PC-3 (cell line): ENCODE results near the gene COL1A1. TPM values are rescaled to one million over a fixed set of nuclear protein-coding genes. Genes with fewer than 3 reads are reported as not detected.

Experiments
- ATAC-seq: fragments of 200-7000 bp; cut with Tn5 transposase; 2 replicates; pipeline ENCODE4 v1.9.1; 2020; ENCODE audit warnings: mild to moderate bottlenecking, moderate library complexity
- BruUV-seq: library from RNA; stranded (reverse); fragments of 400-500 nt; replicated peaks from 2 replicates; lab custom pipeline; 2021; lab: Mats Ljungman, UMichigan
- CTCF ChIA-PET: fragments of 300-600 bp; sonication (Branson Sonifier 250); formaldehyde crosslinking; loops from one replicate; lab custom pipeline; 2022; ENCODE audit warnings: antibody characterized with exemption; lab: Charles Lee
- POLR2A ChIA-PET: fragments of 300-600 bp; sonication (Branson Sonifier 250); formaldehyde crosslinking; loops from one replicate; lab custom pipeline; 2022; ENCODE audit warnings: antibody characterized with exemption; ENCODE audit not compliant: unreplicated experiment; lab: Charles Lee
- DNase-seq: peaks from one replicate; pipeline ENCODE4 v3.0.0-alpha.2; 2015
- H2AFZ ChIP-seq: fragments of 300-600 bp; sonication (generic); 2 replicates; pipeline ENCODE4 v1.6.0; 2016; ENCODE audit warnings: antibody characterized with exemption, low read length
- H3F3A ChIP-seq: fragments of 300-600 bp; sonication (generic); one replicate; pipeline ENCODE4 v1.6.0; 2017; ENCODE audit warnings: antibody characterized with exemption, low read length, control low read depth, mild to moderate bottlenecking; ENCODE audit not compliant: unreplicated experiment
- H3K27ac ChIP-seq: fragments of 300-600 bp; sonication (generic); 2 replicates; pipeline ENCODE4 v1.5.1; 2016; ENCODE audit warnings: mild to moderate bottlenecking, low read length
- H3K27me3 ChIP-seq: fragments of 300-600 bp; sonication (generic); 2 replicates; pipeline ENCODE4 v1.6.1; 2016; ENCODE audit warnings: low read length, mixed read lengths
- H3K36me3 ChIP-seq: fragments of 300-600 bp; sonication (generic); 2 replicates; pipeline ENCODE4 v1.6.1; 2016; ENCODE audit warnings: low read depth, mixed run types, low read length, mixed read lengths
- H3K4me1 ChIP-seq: fragments of 300-600 bp; sonication (generic); 2 replicates; pipeline ENCODE4 v1.5.1; 2016; ENCODE audit warnings: low read length; ENCODE audit not compliant: insufficient read depth
- H3K4me2 ChIP-seq: fragments of 300-600 bp; sonication (generic); 2 replicates; pipeline ENCODE4 v1.6.0; 2016; ENCODE audit warnings: low read length
- H3K4me3 ChIP-seq: fragments of 300-600 bp; sonication (generic); 2 replicates; pipeline ENCODE4 v1.5.1; 2016; ENCODE audit warnings: mild to moderate bottlenecking, low read length, mixed read lengths
- H3K79me2 ChIP-seq: fragments of 300-600 bp; sonication (generic); 2 replicates; pipeline ENCODE4 v1.6.1; 2017; ENCODE audit warnings: low read length, mixed read lengths
- H3K9ac ChIP-seq: fragments of 300-600 bp; sonication (generic); 2 replicates; pipeline ENCODE4 v1.6.0; 2016; ENCODE audit warnings: mild to moderate bottlenecking, low read length
- H3K9me2 ChIP-seq: fragments of 300-600 bp; sonication (generic); replicated peaks from 2 replicates; pipeline ENCODE4 v1.6.1; 2016; ENCODE audit warnings: mixed run types, low read length, mixed read lengths
- H3K9me3 ChIP-seq: fragments of 300-600 bp; sonication (generic); 2 replicates; pipeline ENCODE4 v1.6.1; 2016; ENCODE audit warnings: low read length, mixed read lengths
- H4K20me1 ChIP-seq: fragments of 300-600 bp; sonication (generic); 2 replicates; pipeline ENCODE4 v1.6.1; 2016; ENCODE audit warnings: low read length, mixed read lengths
- EZH2 ChIP-seq: fragments of 300-600 bp; sonication (generic); IDR thresholded peaks from one replicate; pipeline ENCODE4 v1.6.1; 2017; ENCODE audit warnings: antibody characterized with exemption, mild to moderate bottlenecking, low read length; ENCODE audit not compliant: unreplicated experiment
- EZH2phosphoT487 ChIP-seq: fragments of 300-600 bp; sonication (generic); IDR thresholded peaks from 2 replicates; pipeline ENCODE4 v1.6.1; 2018; ENCODE audit warnings: mild to moderate bottlenecking, antibody characterized with exemption, low read length, borderline replicate concordance
- intact Hi-C: fragments of 100-400 bp; cut with micrococcal nuclease; formaldehyde crosslinking; loops from 2 replicates; pipeline ENCODE4 v1.9.0; 2023
- total RNA-seq: library from RNA; depleted of rRNA; stranded (reverse); fragments of >200 nt; gene quantifications from 2 replicates; pipeline ENCODE4 v1.2.3, GENCODE V29; 2014
- TF ChIP-seq, protein P1 (sequence below): fragments of 300-600 bp; sonication (generic); conservative IDR thresholded peaks from 2 replicates; pipeline ENCODE4 v1.5.1; 2017; ENCODE audit warnings: antibody characterized with exemption, low read depth, mild to moderate bottlenecking, low read length

The COL1A1 gene
- total RNA-seq, 1 experiment from 2014 or later, result 30.6 TPM

- ATAC-seq (peak; percentile 74), DNase-seq (peak; percentile 93)
- intact Hi-C loops, result loop anchor here (1.0 kb wide), 4 partner anchors 19 to 279 kb away; no protein-coding TSS in a partner anchor
- H3K4me1 ChIP-seq, result peaks cover 18% of the 10 kb centered on the region
- POLR2A ChIA-PET, result interaction anchor here (0.6 to 1.0 kb wide), 2 partner anchors 69 to 73 kb away, joined by 4 to 13 read pairs; partner anchors contain the start of gene TMEM92
- H3K36me3 ChIP-seq, result no peaks in the 10 kb centered on the region
- H3K27ac ChIP-seq, result peak overlapping the region; percentile 92
- H3K9ac ChIP-seq, result peak overlapping the region; percentile 84
- BruUV-seq, result no TSS peak
- H3K4me3 ChIP-seq, result peak overlapping the region; percentile 69
- no peaks in the 10 kb centered on the region for H3K9me2 ChIP-seq
- peak overlapping the region; percentile 85 for H3K4me2 ChIP-seq
- no peaks in the 10 kb centered on the region for H4K20me1 ChIP-seq
- H3F3A ChIP-seq, result no peaks in the 10 kb centered on the region
- TF ChIP-seq, protein P1, sequence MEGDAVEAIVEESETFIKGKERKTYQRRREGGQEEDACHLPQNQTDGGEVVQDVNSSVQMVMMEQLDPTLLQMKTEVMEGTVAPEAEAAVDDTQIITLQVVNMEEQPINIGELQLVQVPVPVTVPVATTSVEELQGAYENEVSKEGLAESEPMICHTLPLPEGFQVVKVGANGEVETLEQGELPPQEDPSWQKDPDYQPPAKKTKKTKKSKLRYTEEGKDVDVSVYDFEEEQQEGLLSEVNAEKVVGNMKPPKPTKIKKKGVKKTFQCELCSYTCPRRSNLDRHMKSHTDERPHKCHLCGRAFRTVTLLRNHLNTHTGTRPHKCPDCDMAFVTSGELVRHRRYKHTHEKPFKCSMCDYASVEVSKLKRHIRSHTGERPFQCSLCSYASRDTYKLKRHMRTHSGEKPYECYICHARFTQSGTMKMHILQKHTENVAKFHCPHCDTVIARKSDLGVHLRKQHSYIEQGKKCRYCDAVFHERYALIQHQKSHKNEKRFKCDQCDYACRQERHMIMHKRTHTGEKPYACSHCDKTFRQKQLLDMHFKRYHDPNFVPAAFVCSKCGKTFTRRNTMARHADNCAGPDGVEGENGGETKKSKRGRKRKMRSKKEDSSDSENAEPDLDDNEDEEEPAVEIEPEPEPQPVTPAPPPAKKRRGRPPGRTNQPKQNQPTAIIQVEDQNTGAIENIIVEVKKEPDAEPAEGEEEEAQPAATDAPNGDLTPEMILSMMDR, result peak; percentile 100
- TF ChIP-seq EZH2phosphoT487, result no peak
- CTCF ChIA-PET, result interaction anchor here (0.5 to 2.1 kb wide), 19 partner anchors 10 to 279 kb away, joined by 3 to 53 read pairs (median 6); partner anchors contain the start of gene TMEM92
- no peaks in the 10 kb centered on the region for H3K9me3 ChIP-seq
- H3K79me2 ChIP-seq, result no peaks in the 10 kb centered on the region
- H3K27me3 ChIP-seq, result 0 out of 2 replicates have a peak, but pooled peaks cover 6% of the 10 kb centered on the region
- peak overlapping the region; percentile 85 for H2AFZ ChIP-seq
Observed at GRCh38 chr17:50200457-50201275, 765 bp downstream of the COL1A1 start.

GRCh38 chr17:50199803-50200456, 1.5 kb downstream of the COL1A1 start:
- peak; percentile 96 for DNase-seq
- H3K27me3 ChIP-seq, result 0 out of 2 replicates have a peak, but pooled peaks cover 6% of the 10 kb centered on the region
- H3F3A ChIP-seq, result no peaks in the 10 kb centered on the region
- no peaks in the 10 kb centered on the region for H4K20me1 ChIP-seq
- H2AFZ ChIP-seq, result peak overlapping the region; percentile 85
- intact Hi-C loops, result loop anchor here (1.0 kb wide), 4 partner anchors 19 to 279 kb away; no protein-coding TSS in a partner anchor
- ChIA-PET CTCF (interaction anchor here (0.5 to 2.1 kb wide), 20 partner anchors 9 to 279 kb away, joined by 3 to 53 read pairs (median 7); partner anchors contain the start of gene TMEM92), POLR2A (interaction anchor here (0.6 to 1.0 kb wide), 3 partner anchors 68 to 91 kb away, joined by 3 to 13 read pairs (median 4); partner anchors contain the start of gene TMEM92)
- ATAC-seq, result peak; percentile 85
- TF ChIP-seq EZH2, result no peak
- no peak for TF ChIP-seq EZH2phosphoT487
- TF ChIP-seq, protein P1, result no peak
- peak overlapping the region; percentile 85 for H3K4me2 ChIP-seq
- no peaks in the 10 kb centered on the region for H3K79me2 ChIP-seq
- H3K27ac ChIP-seq, result peak overlapping the region; percentile 92
- H3K4me1 ChIP-seq, result peaks cover 18% of the 10 kb centered on the region
- H3K36me3 ChIP-seq, result no peaks in the 10 kb centered on the region
- TSS peak; percentile 61 for BruUV-seq
- H3K9me2 ChIP-seq, result no peaks in the 10 kb centered on the region
- H3K9ac ChIP-seq, result peak overlapping the region; percentile 84
- H3K9me3 ChIP-seq, result no peaks in the 10 kb centered on the region
- H3K4me3 ChIP-seq, result peak overlapping the region; percentile 69
